HEK293 (cell line): Measurements from ENCODE around the gene MAP3K5.

Source experiments
- BCL11A ChIP-seq: fragments of 450-650 bp; formaldehyde crosslinking; IDR thresholded peaks from 2 replicates; pipeline ENCODE4 v1.5.1; 2016; ENCODE audit warnings: low read depth, missing biosample characterization, missing genetic modification characterization
- CTCF ChIP-seq: fragments of 450-650 bp; formaldehyde crosslinking; IDR thresholded peaks from 2 replicates; pipeline ENCODE4 v1.5.1; 2016; ENCODE audit warnings: missing biosample characterization, missing genetic modification characterization
- TRIM28 ChIP-seq: IDR thresholded peaks from 2 replicates; pipeline ENCODE4 v1.6.1; 2011; ENCODE audit warnings: low read length, control low read depth, borderline replicate concordance
- TSHZ1 ChIP-seq: fragments of 450-650 bp; formaldehyde crosslinking; IDR thresholded peaks from 2 replicates; pipeline ENCODE4 v1.5.1; 2016; ENCODE audit warnings: missing biosample characterization, missing genetic modification characterization, borderline replicate concordance
- ZNF639 ChIP-seq: fragments of 450-650 bp; formaldehyde crosslinking; IDR thresholded peaks from 2 replicates; pipeline ENCODE4 v1.5.1; 2016; ENCODE audit warnings: missing biosample characterization, missing genetic modification characterization
- TF ChIP-seq, protein P1 (sequence below): fragments of 450-650 bp; formaldehyde crosslinking; IDR thresholded peaks from 2 replicates; pipeline ENCODE4 v1.5.1; 2016; ENCODE audit warnings: missing biosample characterization, missing genetic modification characterization

GRCh38 chr6:136701045-136701444, 91.2 kb downstream of the MAP3K5 start:
- no peak for TF ChIP-seq ZNF639
- no peak for TF ChIP-seq CTCF (tag by site-specific recombination)
- TF ChIP-seq BCL11A: no peak
- no peak for TF ChIP-seq TSHZ1 (tag by site-specific recombination)
- no peak for TF ChIP-seq TRIM28
- TF ChIP-seq, protein P1, sequence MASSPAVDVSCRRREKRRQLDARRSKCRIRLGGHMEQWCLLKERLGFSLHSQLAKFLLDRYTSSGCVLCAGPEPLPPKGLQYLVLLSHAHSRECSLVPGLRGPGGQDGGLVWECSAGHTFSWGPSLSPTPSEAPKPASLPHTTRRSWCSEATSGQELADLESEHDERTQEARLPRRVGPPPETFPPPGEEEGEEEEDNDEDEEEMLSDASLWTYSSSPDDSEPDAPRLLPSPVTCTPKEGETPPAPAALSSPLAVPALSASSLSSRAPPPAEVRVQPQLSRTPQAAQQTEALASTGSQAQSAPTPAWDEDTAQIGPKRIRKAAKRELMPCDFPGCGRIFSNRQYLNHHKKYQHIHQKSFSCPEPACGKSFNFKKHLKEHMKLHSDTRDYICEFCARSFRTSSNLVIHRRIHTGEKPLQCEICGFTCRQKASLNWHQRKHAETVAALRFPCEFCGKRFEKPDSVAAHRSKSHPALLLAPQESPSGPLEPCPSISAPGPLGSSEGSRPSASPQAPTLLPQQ: no peak
